A673 (cell line): ENCODE results near the gene GABRB1. TPM values are rescaled to one million over a fixed set of nuclear protein-coding genes. Genes with fewer than 3 reads are reported as not detected.

Experiments
- BruUV-seq: library from RNA; stranded (reverse); fragments of 400-500 nt; replicated peaks from 2 replicates; lab custom pipeline; 2021; lab: Mats Ljungman, UMichigan
- CTCF ChIA-PET: fragments of 300-600 bp; sonication (Branson Sonifier 250); formaldehyde crosslinking; loops from one replicate; lab custom pipeline; 2022; ENCODE audit warnings: antibody characterized with exemption; lab: Charles Lee
- POLR2A ChIA-PET: fragments of 300-600 bp; sonication (Branson Sonifier 250); formaldehyde crosslinking; loops from one replicate; lab custom pipeline; 2022; ENCODE audit warnings: antibody characterized with exemption; ENCODE audit not compliant: low non-redundant PET; lab: Charles Lee
- DNase-seq: peaks from one replicate; pipeline ENCODE4 v3.0.0-alpha.2; 2015; ENCODE audit warnings: low spot score
- H3K27ac ChIP-seq: fragments of 200-600 bp; sonication (generic); 2 replicates; pipeline ENCODE4 v1.5.1; 2016; ENCODE audit warnings: mixed run types, low read depth, mild to moderate bottlenecking, mixed read lengths, antibody characterized with exemption, low read length; ENCODE audit not compliant: poor library complexity, severe bottlenecking
- H3K27me3 ChIP-seq: fragments of 200-600 bp; sonication (generic); replicated peaks from 2 replicates; pipeline ENCODE4 v1.6.1; 2017; ENCODE audit warnings: mixed run types, low read depth, mild to moderate bottlenecking, mixed read lengths, antibody characterized with exemption, low read length; ENCODE audit not compliant: insufficient read depth, poor library complexity
- H3K36me3 ChIP-seq: fragments of 200-600 bp; sonication (generic); 2 replicates; pipeline ENCODE4 v1.6.1; 2016; ENCODE audit warnings: mixed run types, mild to moderate bottlenecking, mixed read lengths, antibody characterized with exemption, low read length; ENCODE audit not compliant: insufficient read depth, poor library complexity, severe bottlenecking
- H3K4me1 ChIP-seq: fragments of 200-600 bp; sonication (generic); 2 replicates; pipeline ENCODE4 v1.6.1; 2017; ENCODE audit warnings: mixed run types, mild to moderate bottlenecking, mixed read lengths, antibody characterized with exemption, low read length; ENCODE audit not compliant: insufficient read depth, poor library complexity, severe bottlenecking
- H3K4me3 ChIP-seq: fragments of 200-600 bp; sonication (generic); 2 replicates; pipeline ENCODE4 v1.5.1; 2016; ENCODE audit warnings: low read depth, mixed run types, mild to moderate bottlenecking, mixed read lengths, low read length; ENCODE audit not compliant: poor library complexity, severe bottlenecking
- H3K9me3 ChIP-seq: fragments of 200-600 bp; sonication (generic); 2 replicates; pipeline ENCODE4 v1.6.1; 2016; ENCODE audit warnings: mixed run types, low read depth, mild to moderate bottlenecking, mixed read lengths, antibody characterized with exemption, low read length; ENCODE audit not compliant: poor library complexity, severe bottlenecking
- EZH2 ChIP-seq: fragments of 200-600 bp; sonication (generic); IDR thresholded peaks from 2 replicates; pipeline ENCODE4 v1.6.1; 2017; ENCODE audit warnings: borderline replicate concordance, low read depth, mild to moderate bottlenecking, mixed read lengths, antibody characterized with exemption, low read length; ENCODE audit not compliant: poor library complexity, severe bottlenecking
- intact Hi-C: fragments of 100-400 bp; cut with micrococcal nuclease; formaldehyde crosslinking; loops from one replicate; pipeline ENCODE4 v1.10.0; 2022; ENCODE audit not compliant: unreplicated experiment
- total RNA-seq: library from RNA; stranded (reverse); gene quantifications from 2 replicates; pipeline ENCODE4 v1.2.3, GENCODE V29; 2021
- TF ChIP-seq, protein P1 (sequence below): fragments of 300-800, 200-600 bp; sonication (generic); conservative IDR thresholded peaks from 2 replicates; pipeline ENCODE4 v1.5.1; 2017; ENCODE audit warnings: low read depth, mild to moderate bottlenecking, antibody characterized with exemption, low read length, moderate library complexity, mixed read lengths

Gene GABRB1
- total RNA-seq, 1 experiment from 2014 or later, result 1.0 TPM

DNA sequence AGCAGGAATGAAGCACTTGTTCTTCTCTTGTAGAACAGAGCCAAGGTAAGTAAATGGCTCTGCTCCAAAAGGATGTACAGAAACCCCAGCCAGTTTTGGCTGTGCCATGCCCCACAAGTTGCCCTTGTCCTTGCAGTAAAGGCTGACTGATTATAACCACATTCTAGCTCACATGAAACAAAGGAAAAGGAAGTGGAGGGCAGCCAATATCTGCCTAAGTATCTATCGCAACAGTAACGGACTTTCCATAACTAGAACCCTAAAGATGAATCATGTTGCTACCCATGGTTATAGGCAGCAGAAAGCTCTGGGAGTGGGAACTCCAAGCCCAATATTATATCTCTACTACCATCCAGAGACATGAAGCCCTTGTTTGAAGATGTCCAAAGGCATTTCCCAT, 336.4 kb downstream of the GABRB1 start:
- DNase-seq, result no peak
- H3K36me3 ChIP-seq, result no peaks in the 10 kb centered on the region

DNA sequence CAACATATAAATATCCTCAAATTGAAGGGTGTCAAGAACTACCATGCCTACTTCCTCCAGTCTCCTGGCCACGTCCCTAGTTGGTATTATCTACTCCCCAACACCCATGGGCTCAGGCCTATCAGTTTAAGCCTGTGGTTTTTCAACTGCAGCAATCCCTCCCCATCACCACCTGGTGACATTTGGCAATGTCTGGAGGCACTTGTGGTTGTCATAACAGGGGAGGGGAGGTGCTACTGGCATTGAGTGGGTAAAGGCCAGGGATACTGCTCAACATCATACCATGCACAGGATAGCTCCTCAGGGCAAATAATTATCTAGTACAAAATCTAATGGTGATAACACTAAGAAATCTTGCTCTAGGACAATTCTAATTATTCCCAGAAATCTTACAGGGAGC, 336.8 kb downstream of the GABRB1 start:
- H3K27me3 ChIP-seq, result peaks cover 7% of the 10 kb centered on the region
- ChIA-PET CTCF (no interaction called here), POLR2A (no interaction called here)
- H3K4me3 ChIP-seq, result no peak overlapping the region
- no peak for TF ChIP-seq EZH2
- TF ChIP-seq, protein P1, sequence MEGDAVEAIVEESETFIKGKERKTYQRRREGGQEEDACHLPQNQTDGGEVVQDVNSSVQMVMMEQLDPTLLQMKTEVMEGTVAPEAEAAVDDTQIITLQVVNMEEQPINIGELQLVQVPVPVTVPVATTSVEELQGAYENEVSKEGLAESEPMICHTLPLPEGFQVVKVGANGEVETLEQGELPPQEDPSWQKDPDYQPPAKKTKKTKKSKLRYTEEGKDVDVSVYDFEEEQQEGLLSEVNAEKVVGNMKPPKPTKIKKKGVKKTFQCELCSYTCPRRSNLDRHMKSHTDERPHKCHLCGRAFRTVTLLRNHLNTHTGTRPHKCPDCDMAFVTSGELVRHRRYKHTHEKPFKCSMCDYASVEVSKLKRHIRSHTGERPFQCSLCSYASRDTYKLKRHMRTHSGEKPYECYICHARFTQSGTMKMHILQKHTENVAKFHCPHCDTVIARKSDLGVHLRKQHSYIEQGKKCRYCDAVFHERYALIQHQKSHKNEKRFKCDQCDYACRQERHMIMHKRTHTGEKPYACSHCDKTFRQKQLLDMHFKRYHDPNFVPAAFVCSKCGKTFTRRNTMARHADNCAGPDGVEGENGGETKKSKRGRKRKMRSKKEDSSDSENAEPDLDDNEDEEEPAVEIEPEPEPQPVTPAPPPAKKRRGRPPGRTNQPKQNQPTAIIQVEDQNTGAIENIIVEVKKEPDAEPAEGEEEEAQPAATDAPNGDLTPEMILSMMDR, result no peak
- no TSS peak for BruUV-seq
- peaks cover 6% of the 10 kb centered on the region for H3K4me1 ChIP-seq
- no peak for DNase-seq
- intact Hi-C loops, result no loop called here
- no peak overlapping the region for H3K27ac ChIP-seq
- H3K9me3 ChIP-seq, result no peaks in the 10 kb centered on the region
- no peaks in the 10 kb centered on the region for H3K36me3 ChIP-seq

More for the DNA sequence above, 336.4 kb downstream of the GABRB1 start:
- TF ChIP-seq EZH2, result no peak
- TF ChIP-seq, protein P1, result no peak
- ChIA-PET CTCF (no interaction called here), POLR2A (no interaction called here)
- Histone ChIP-seq H3K4me1 (peaks cover 6% of the 10 kb centered on the region), H3K4me3 (no peak overlapping the region), H3K27me3 (peaks cover 7% of the 10 kb centered on the region), H3K9me3 (no peaks in the 10 kb centered on the region), H3K27ac (no peak overlapping the region)
- intact Hi-C loops, result no loop called here
- BruUV-seq, result no TSS peak

DNA sequence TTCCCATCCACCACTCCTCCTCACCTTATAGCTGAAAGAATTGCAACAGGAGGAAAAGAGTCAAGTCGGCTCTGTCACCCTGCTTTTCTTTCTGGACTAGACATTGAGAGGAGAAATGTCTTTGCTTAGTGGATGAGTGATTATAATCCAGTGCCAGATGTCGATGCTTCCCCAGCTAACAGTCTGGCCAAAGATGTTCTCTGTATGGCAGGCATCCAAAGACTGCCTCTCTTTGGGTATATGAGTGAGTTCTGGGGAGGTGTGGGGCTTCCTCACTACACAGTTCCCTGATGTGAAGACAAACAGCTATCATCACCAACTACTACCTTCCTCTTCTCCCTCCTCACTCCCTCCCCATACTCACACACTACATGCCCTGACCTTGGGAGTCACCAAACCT, 341.2 kb downstream of the GABRB1 start:
- Histone ChIP-seq H3K4me1 (peaks cover 6% of the 10 kb centered on the region), H3K27me3 (no peaks in the 10 kb centered on the region), H3K4me3 (no peak overlapping the region), H3K9me3 (no peaks in the 10 kb centered on the region), H3K27ac (no peak overlapping the region), H3K36me3 (no peaks in the 10 kb centered on the region)
- no TSS peak for BruUV-seq
- no peak for DNase-seq
- ChIA-PET POLR2A (no interaction called here), CTCF (no interaction called here)
- no peak for TF ChIP-seq EZH2
- intact Hi-C loops, result no loop called here

DNA sequence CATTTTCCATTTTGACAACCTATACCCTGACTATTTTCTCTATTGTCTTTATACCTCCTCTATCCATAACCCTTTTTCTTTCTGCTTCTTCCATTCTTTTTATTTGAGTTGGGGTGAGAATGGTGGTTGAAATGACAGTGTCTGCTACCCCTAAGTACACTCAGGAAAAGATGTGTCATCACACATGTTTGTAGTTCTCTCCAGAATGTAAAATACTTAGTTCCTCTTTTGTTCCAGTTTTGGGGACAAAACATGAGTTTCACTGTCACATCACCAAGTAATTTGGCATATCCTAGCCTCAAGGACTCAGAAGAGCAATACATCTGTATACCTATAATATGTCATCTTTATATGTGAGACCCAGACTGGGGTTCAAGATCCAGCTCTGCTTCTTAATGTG, 341.8 kb downstream of the GABRB1 start:
- CTCF ChIA-PET, result no interaction called here
- TF ChIP-seq EZH2, result no peak
- TF ChIP-seq, protein P1, result no peak
- intact Hi-C loops, result no loop called here

More for the DNA sequence above, 341.8 kb downstream of the GABRB1 start:
- no peak for DNase-seq
- peaks cover 6% of the 10 kb centered on the region for H3K4me1 ChIP-seq
- H3K27ac ChIP-seq, result no peak overlapping the region
- BruUV-seq, result no TSS peak
- H3K27me3 ChIP-seq, result no peaks in the 10 kb centered on the region
- H3K9me3 ChIP-seq, result no peaks in the 10 kb centered on the region
- no peak overlapping the region for H3K4me3 ChIP-seq
- POLR2A ChIA-PET, result no interaction called here
- no peaks in the 10 kb centered on the region for H3K36me3 ChIP-seq
